Trophoblast cell (in vitro differentiated cells and primary cell): Measurements from ENCODE around the gene ADCY2.
A peak's percentile ranks its signal among the peaks of the same experiment; 100 is the strongest.

ENCODE experiments used
- DNase-seq, 2 donors: peaks; one replicate each; pipeline ENCODE4 v3.0.0-alpha.2; 2016
- H2AFZ ChIP-seq: 2 replicates; pipeline ENCODE4 v1.6.1; 2013; ENCODE audit warnings: low read length, moderate library complexity, mild to moderate bottlenecking; ENCODE audit not compliant: insufficient read depth, poor library complexity
- H2AK5ac ChIP-seq: 2 replicates; pipeline ENCODE4 v1.6.1; 2013; ENCODE audit warnings: mild to moderate bottlenecking, low read length
- H2BK120ac ChIP-seq: 2 replicates; pipeline ENCODE4 v1.6.1; 2013; ENCODE audit warnings: low read length, mild to moderate bottlenecking, moderate library complexity; ENCODE audit not compliant: insufficient read depth, poor library complexity
- H2BK12ac ChIP-seq: 2 replicates; pipeline ENCODE4 v1.6.1; 2013; ENCODE audit warnings: mild to moderate bottlenecking, low read length, moderate library complexity
- H2BK5ac ChIP-seq: 2 replicates; pipeline ENCODE4 v1.6.1; 2013; ENCODE audit warnings: low read length, low read depth, moderate library complexity, mild to moderate bottlenecking; ENCODE audit not compliant: poor library complexity
- H3K14ac ChIP-seq: 2 replicates; pipeline ENCODE4 v1.6.1; 2013; ENCODE audit warnings: mild to moderate bottlenecking, low read length
- H3K18ac ChIP-seq: 2 replicates; pipeline ENCODE4 v1.6.1; 2013; ENCODE audit warnings: mild to moderate bottlenecking, low read length
- H3K23ac ChIP-seq: 2 replicates; pipeline ENCODE4 v1.6.1; 2013; ENCODE audit warnings: low read length
- H3K27ac ChIP-seq: 2 replicates; pipeline ENCODE4 v1.5.1; 2013; ENCODE audit warnings: low read depth, mild to moderate bottlenecking, inconsistent platforms, low read length, moderate library complexity
- H3K27me3 ChIP-seq: 2 replicates; pipeline ENCODE4 v1.6.1; 2013; ENCODE audit warnings: inconsistent platforms, mild to moderate bottlenecking, low read length, moderate library complexity; ENCODE audit not compliant: insufficient read depth
- H3K36me3 ChIP-seq, 2 experiments: 1 replicate in 1 of 2; 2 replicates in 1 of 2; pipeline ENCODE4 v1.6.1; 2013; ENCODE audit warnings: low read length in 2 of 2, mild to moderate bottlenecking in 2 of 2, moderate library complexity in 1 of 2; ENCODE audit not compliant: insufficient read depth in 2 of 2, control insufficient read depth in 1 of 2
- H3K4ac ChIP-seq: 2 replicates; pipeline ENCODE4 v1.6.1; 2013; ENCODE audit warnings: low read depth, mild to moderate bottlenecking, low read length, moderate library complexity
- H3K4me1 ChIP-seq, 2 experiments: 1 replicate in 1 of 2; 2 replicates in 1 of 2; pipeline ENCODE4 v1.6.1; 2013; ENCODE audit warnings: low read length in 2 of 2, mild to moderate bottlenecking in 2 of 2, moderate library complexity in 1 of 2; ENCODE audit not compliant: insufficient read depth in 2 of 2, control insufficient read depth in 1 of 2
- H3K4me2 ChIP-seq: 2 replicates; pipeline ENCODE4 v1.6.1; 2013; ENCODE audit warnings: inconsistent platforms, mild to moderate bottlenecking, low read length, moderate library complexity
- H3K4me3 ChIP-seq: 2 replicates; pipeline ENCODE4 v1.5.1; 2013; ENCODE audit warnings: mild to moderate bottlenecking, low read depth, low read length, inconsistent platforms
- H3K79me1 ChIP-seq: one replicate; pipeline ENCODE4 v1.6.1; 2013; ENCODE audit warnings: low read length
- H3K79me2 ChIP-seq: 2 replicates; pipeline ENCODE4 v1.6.1; 2013; ENCODE audit warnings: low read length, mild to moderate bottlenecking; ENCODE audit not compliant: control insufficient read depth, insufficient read depth, poor library complexity
- H3K9ac ChIP-seq: 2 replicates; pipeline ENCODE4 v1.6.1; 2013; ENCODE audit warnings: mild to moderate bottlenecking, low read length
- H3K9me3 ChIP-seq: 2 replicates; pipeline ENCODE4 v1.6.1; 2013; ENCODE audit warnings: low read depth, mild to moderate bottlenecking, control low read depth, inconsistent platforms, low read length; ENCODE audit not compliant: insufficient read depth
- H4K12ac ChIP-seq: 2 replicates; pipeline ENCODE4 v1.6.1; 2013; ENCODE audit warnings: low read depth, mild to moderate bottlenecking, low read length, moderate library complexity
- H4K8ac ChIP-seq: 2 replicates; pipeline ENCODE4 v1.6.1; 2013; ENCODE audit warnings: low read depth, mild to moderate bottlenecking, low read length, moderate library complexity
- H4K91ac ChIP-seq: one replicate; pipeline ENCODE4 v1.6.1; 2013; ENCODE audit warnings: low read depth, mild to moderate bottlenecking, low read length, moderate library complexity
- WGBS: extraction: QIAGEN DNeasy Blood & Tissue Kit; methylation state at CpG from one replicate; pipeline ENCODE4 v1.1.7; 2013; ENCODE audit warnings: missing lambda C conversion rate; ENCODE audit not compliant: insufficient read length, insufficient coverage; ENCODE audit errors: extremely low coverage; 5-methylcytosine and 5-hydroxymethylcytosine counted together

ADCY2 gene

GRCh38 chr5:7816535-7816901 is 420.6 kb downstream of the ADCY2 start:
- Histone ChIP-seq H3K9ac (no peak overlapping the region), H4K12ac (no peak overlapping the region), H3K9me3 (no peaks in the 10 kb centered on the region), H3K4me2 (no peak overlapping the region), H4K91ac (no peak overlapping the region), H3K36me3 (no peaks in the 10 kb centered on the region), H3K18ac (no peak overlapping the region), H3K4me1 (peaks cover 3 to 5% of the 10 kb centered on the region in 2 experiments), H3K27me3 (no peaks in the 10 kb centered on the region), H3K4ac (no peak overlapping the region), H2AK5ac (no peak overlapping the region), H2BK120ac (no peak overlapping the region), H3K23ac (no peak overlapping the region), H3K14ac (no peak overlapping the region), H3K4me3 (no peak overlapping the region), H3K79me1 (no peaks in the 10 kb centered on the region), H2BK12ac (no peak overlapping the region), H2BK5ac (no peak overlapping the region), H2AFZ (no peak overlapping the region), H3K27ac (no peak overlapping the region), H4K8ac (no peak overlapping the region), H3K79me2 (no peaks in the 10 kb centered on the region)
- DNase-seq = no peak
- WGBS = no CpG with 5 or more reads among the region's 9 CpGs

GRCh38 chr5:7822449-7822848 is 426.5 kb downstream of the ADCY2 start:
- H2AK5ac ChIP-seq = no peak overlapping the region
- WGBS = no CpG with 5 or more reads among the region's 3 CpGs
- no peak overlapping the region for H2BK120ac ChIP-seq
- H4K12ac ChIP-seq = no peak overlapping the region
- peaks cover 4% of the 10 kb centered on the region for H3K9me3 ChIP-seq
- H3K79me1 ChIP-seq = no peaks in the 10 kb centered on the region
- H3K9ac ChIP-seq = no peak overlapping the region
- H3K4me3 ChIP-seq = no peak overlapping the region
- no peak for DNase-seq
- H4K91ac ChIP-seq = no peak overlapping the region
- no peak overlapping the region for H3K18ac ChIP-seq
- H3K27me3 ChIP-seq = no peaks in the 10 kb centered on the region
- no peak overlapping the region for H3K14ac ChIP-seq
- H3K23ac ChIP-seq = no peak overlapping the region
- H4K8ac ChIP-seq = no peak overlapping the region
- no peak overlapping the region for H3K4ac ChIP-seq
- H2BK12ac ChIP-seq = no peak overlapping the region
- no peaks in the 10 kb centered on the region for H3K36me3 ChIP-seq
- no peak overlapping the region for H2BK5ac ChIP-seq
- no peak overlapping the region for H3K4me2 ChIP-seq
- H2AFZ ChIP-seq = no peak overlapping the region
- peaks cover 4 to 5% of the 10 kb centered on the region in 2 experiments for H3K4me1 ChIP-seq
- H3K27ac ChIP-seq = no peak overlapping the region
- no peaks in the 10 kb centered on the region for H3K79me2 ChIP-seq

- WGBS = no CpG with 5 or more reads among the region's 8 CpGs
- DNase-seq = no peak
- H3K18ac ChIP-seq = no peak overlapping the region
Observed at GRCh38 chr5:7823594-7823993, 427.7 kb downstream of the ADCY2 start.

DNA sequence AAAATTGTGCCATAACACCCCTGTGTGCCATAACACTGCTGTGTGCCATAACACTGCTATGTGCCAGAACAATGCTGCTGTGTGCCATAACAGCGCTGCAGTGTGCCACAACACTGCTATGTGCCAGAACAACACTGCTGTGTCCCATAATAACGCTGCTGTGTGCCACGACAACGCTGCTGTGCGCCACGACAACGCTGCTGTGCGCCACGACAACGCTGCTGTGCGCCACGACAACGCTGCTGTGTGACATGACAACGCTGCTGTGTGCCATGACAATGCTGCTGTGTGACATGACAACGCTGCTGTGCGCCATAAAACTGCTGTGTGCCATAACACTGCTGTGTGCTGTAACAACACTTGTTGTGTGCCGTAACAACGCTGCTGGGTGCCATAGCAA is 429.1 kb downstream of the ADCY2 start:
- Histone ChIP-seq H4K91ac (no peak overlapping the region), H3K27me3 (no peaks in the 10 kb centered on the region), H3K4me2 (no peak overlapping the region), H4K8ac (no peak overlapping the region), H3K4me3 (peak overlapping the region; percentile 54), H2AFZ (no peak overlapping the region), H3K79me1 (no peaks in the 10 kb centered on the region), H3K14ac (no peak overlapping the region), H3K4me1 (peaks cover 4 to 5% of the 10 kb centered on the region in 2 experiments), H3K27ac (no peak overlapping the region), H2BK120ac (no peak overlapping the region), H3K36me3 (no peaks in the 10 kb centered on the region), H3K18ac (no peak overlapping the region), H4K12ac (no peak overlapping the region), H2AK5ac (no peak overlapping the region), H3K9ac (no peak overlapping the region), H3K23ac (no peak overlapping the region), H2BK5ac (no peak overlapping the region), H2BK12ac (no peak overlapping the region), H3K9me3 (peaks cover 4% of the 10 kb centered on the region), H3K4ac (no peak overlapping the region), H3K79me2 (no peaks in the 10 kb centered on the region)
- DNase-seq = no peak
- WGBS = no CpG with 5 or more reads among the region's 18 CpGs

More at GRCh38 chr5:7823594-7823993, 427.7 kb downstream of the ADCY2 start:
- no peaks in the 10 kb centered on the region for H3K27me3 ChIP-seq
- H3K4me2 ChIP-seq = no peak overlapping the region
- H3K79me1 ChIP-seq = no peaks in the 10 kb centered on the region
- H3K23ac ChIP-seq = no peak overlapping the region
- no peak overlapping the region for H2BK12ac ChIP-seq
- H2AFZ ChIP-seq = no peak overlapping the region
- no peak overlapping the region for H3K27ac ChIP-seq
- H3K36me3 ChIP-seq = no peaks in the 10 kb centered on the region
- peaks cover 4 to 5% of the 10 kb centered on the region in 2 experiments for H3K4me1 ChIP-seq
- H4K8ac ChIP-seq = no peak overlapping the region
- H3K9me3 ChIP-seq = peaks cover 4% of the 10 kb centered on the region
- H3K79me2 ChIP-seq = no peaks in the 10 kb centered on the region
- no peak overlapping the region for H4K12ac ChIP-seq
- no peak overlapping the region for H2AK5ac ChIP-seq
- no peak overlapping the region for H3K14ac ChIP-seq
- no peak overlapping the region for H3K9ac ChIP-seq
- no peak overlapping the region for H3K4ac ChIP-seq
- no peak overlapping the region for H4K91ac ChIP-seq
- no peak overlapping the region for H3K4me3 ChIP-seq
- H2BK120ac ChIP-seq = no peak overlapping the region
- no peak overlapping the region for H2BK5ac ChIP-seq
